ENCODE data around the gene JOSD1.
"Not testable (repeated sequence)": the region's sequence is repeated elsewhere in the genome, so short reads cannot be mapped to it uniquely, and the experiment has no call there.

Gene JOSD1

GRCh38 chr22:38675833-38676232 is 24.9 kb downstream of the JOSD1 start:
- DNase-seq, result no peak

- no peak for DNase-seq
Measured at GRCh38 chr22:38674888-38675287, 25.9 kb downstream of the JOSD1 start.

- peak; percentile 65 for DNase-seq
Measured at GRCh38 chr22:38657045-38657909, 43.5 kb downstream of the JOSD1 start.

- DNase-seq, result peak; percentile 94
Measured at GRCh38 chr22:38656256-38657044, 44.3 kb downstream of the JOSD1 start, which contains the start of the genes CBY1 and FAM227A. TSS of gene CBY1 (plus strand) at chr22:38656638. CDS start at chr22:38668055, 11,417 bp downstream. TSS of gene FAM227A (minus strand) at chr22:38656392. CDS start at chr22:38650168, 6,224 bp downstream.

GRCh38 chr22:38655519-38656255 is 45.1 kb downstream of the JOSD1 start:
- no peak for DNase-seq

GRCh38 chr22:38653741-38654140 is 47.0 kb downstream of the JOSD1 start:
- no peak for DNase-seq

- no peak for DNase-seq
Measured at GRCh38 chr22:38652859-38653258, 47.9 kb downstream of the JOSD1 start.

- no peak for DNase-seq
Measured at GRCh38 chr22:38649841-38650522, 50.8 kb downstream of the JOSD1 start.

GRCh38 chr22:38645430-38645829 is 55.3 kb downstream of the JOSD1 start:
- DNase-seq, result no peak

- not testable (repeated sequence) for DNase-seq
Measured at GRCh38 chr22:38644245-38644644, 56.5 kb downstream of the JOSD1 start.

GRCh38 chr22:38641476-38642040 is 59.2 kb downstream of the JOSD1 start:
- DNase-seq, result no peak

GRCh38 chr22:38638728-38639127 is 62.0 kb downstream of the JOSD1 start:
- no peak for DNase-seq

GRCh38 chr22:38638216-38638615 is 62.5 kb downstream of the JOSD1 start:
- DNase-seq, result no peak
